Measurements from ENCODE around the gene C6orf47. TPM values are rescaled to one million over a fixed set of nuclear protein-coding genes. Genes with fewer than 3 reads are reported as not detected.

The C6orf47 gene
- total RNA-seq, 4 donors from 2014 or later = 6.2 to 31.9 (median 24.6) TPM

GRCh38 chr6:31621320-31621939 lies 39.1 kb downstream of the C6orf47 start:
- Histone ChIP-seq H3K27me3 (no peaks in the 10 kb centered on the region), H3K36me3 (no peaks in the 10 kb centered on the region), H3K4me1 (peaks cover 0 to 8% of the 10 kb centered on the region in 2 donors), H3K4me3 (peak overlapping the region; percentile 54 to 68), H3K27ac (peak overlapping the region; percentile 93 to 98), H3K9me3 (no peaks in the 10 kb centered on the region)
- intact Hi-C loops (cut with DNase I; ENCODE audit: low total_unique reads) = no loop called here
- no peak for DNase-seq
- TF ChIP-seq POLR2A (IDR thresholded peaks at IDR 0.05) (no peak), CTCF (IDR thresholded peaks at IDR 0.05) (no peak)

- peak in 1 of 2 donors; percentile 83 for DNase-seq
- peak within 1 kb of the TSS; percentile 93 to 98 for H3K27ac ChIP-seq
- intact Hi-C loops (cut with DNase I; ENCODE audit: low total_unique reads) = no loop called here
- H3K4me3 ChIP-seq = peak within 1 kb of the TSS; percentile 54 to 68
- no peaks in the 10 kb centered on the region for H3K27me3 ChIP-seq
- TF ChIP-seq CTCF (IDR thresholded peaks at IDR 0.05) (no peak), POLR2A (IDR thresholded peaks at IDR 0.05) (peak; percentile 26 to 62)
- H3K9me3 ChIP-seq = no peaks in the 10 kb centered on the region
- H3K36me3 ChIP-seq = no peaks in the 10 kb centered on the region
- H3K4me1 ChIP-seq = peaks cover 0 to 8% of the 10 kb centered on the region in 2 donors
Measured at GRCh38 chr6:31620586-31621319, 39.8 kb downstream of the C6orf47 start, which contains the start of gene PRRC2A. Gene PRRC2A (plus strand): TSS chr6:31620715. CDS start chr6:31622790, 2,075 bp downstream.

GRCh38 chr6:31619805-31620585 lies 40.6 kb downstream of the C6orf47 start:
- Histone ChIP-seq H3K36me3 (no peaks in the 10 kb centered on the region), H3K27ac (peak overlapping the region; percentile 93 to 98), H3K4me1 (peaks cover 0 to 8% of the 10 kb centered on the region in 2 donors), H3K27me3 (no peaks in the 10 kb centered on the region), H3K4me3 (peak overlapping the region; percentile 54 to 68), H3K9me3 (no peaks in the 10 kb centered on the region)
- intact Hi-C loops (cut with DNase I; ENCODE audit: low total_unique reads) = no loop called here
- DNase-seq = peak; percentile 97 to 99
- TF ChIP-seq POLR2A (IDR thresholded peaks at IDR 0.05) (peak; percentile 90 to 97), CTCF (IDR thresholded peaks at IDR 0.05) (peak in 1 of 4 experiments; percentile 29)

- intact Hi-C loops (cut with DNase I; ENCODE audit: low total_unique reads) = no loop called here
Measured at GRCh38 chr6:31617010-31617409, 43.6 kb downstream of the C6orf47 start.

More at GRCh38 chr6:31617010-31617409, 43.6 kb downstream of the C6orf47 start:
- no peak overlapping the region for H3K27ac ChIP-seq
- no peak for DNase-seq
- TF ChIP-seq POLR2A (IDR thresholded peaks at IDR 0.05) = no peak
- TF ChIP-seq CTCF (IDR thresholded peaks at IDR 0.05) = no peak
- H3K4me1 ChIP-seq = peaks cover 0 to 3% of the 10 kb centered on the region in 2 donors
- H3K27me3 ChIP-seq = no peaks in the 10 kb centered on the region
- no peaks in the 10 kb centered on the region for H3K9me3 ChIP-seq
- no peaks in the 10 kb centered on the region for H3K36me3 ChIP-seq
- H3K4me3 ChIP-seq = no peak overlapping the region

Data from uterus (tissue), 4 donors.